ENCODE data around the gene LHFPL3.

The LHFPL3 gene

DNA sequence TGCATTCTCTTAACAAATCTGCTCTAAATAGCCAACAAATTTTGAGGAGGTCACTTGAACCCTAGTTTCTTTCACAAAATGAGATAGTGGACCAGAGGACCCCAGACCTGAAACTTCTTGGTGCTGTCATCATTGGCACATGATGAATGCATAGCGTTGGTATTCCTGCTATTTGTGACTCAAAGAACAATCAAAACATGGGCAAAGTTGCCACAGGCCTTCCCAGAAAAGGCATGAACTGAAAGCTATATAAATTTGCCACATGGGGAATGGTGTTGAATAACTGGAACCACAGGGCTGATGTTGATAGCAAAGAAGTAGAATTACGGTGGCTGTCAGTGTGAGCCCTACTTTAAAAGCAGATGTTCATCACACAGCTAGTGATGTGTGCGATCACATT lies 465.8 kb downstream of the LHFPL3 start:
- TF ChIP-seq, protein P1, sequence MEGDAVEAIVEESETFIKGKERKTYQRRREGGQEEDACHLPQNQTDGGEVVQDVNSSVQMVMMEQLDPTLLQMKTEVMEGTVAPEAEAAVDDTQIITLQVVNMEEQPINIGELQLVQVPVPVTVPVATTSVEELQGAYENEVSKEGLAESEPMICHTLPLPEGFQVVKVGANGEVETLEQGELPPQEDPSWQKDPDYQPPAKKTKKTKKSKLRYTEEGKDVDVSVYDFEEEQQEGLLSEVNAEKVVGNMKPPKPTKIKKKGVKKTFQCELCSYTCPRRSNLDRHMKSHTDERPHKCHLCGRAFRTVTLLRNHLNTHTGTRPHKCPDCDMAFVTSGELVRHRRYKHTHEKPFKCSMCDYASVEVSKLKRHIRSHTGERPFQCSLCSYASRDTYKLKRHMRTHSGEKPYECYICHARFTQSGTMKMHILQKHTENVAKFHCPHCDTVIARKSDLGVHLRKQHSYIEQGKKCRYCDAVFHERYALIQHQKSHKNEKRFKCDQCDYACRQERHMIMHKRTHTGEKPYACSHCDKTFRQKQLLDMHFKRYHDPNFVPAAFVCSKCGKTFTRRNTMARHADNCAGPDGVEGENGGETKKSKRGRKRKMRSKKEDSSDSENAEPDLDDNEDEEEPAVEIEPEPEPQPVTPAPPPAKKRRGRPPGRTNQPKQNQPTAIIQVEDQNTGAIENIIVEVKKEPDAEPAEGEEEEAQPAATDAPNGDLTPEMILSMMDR (conservative IDR thresholded peaks at IDR 0.05), result no peak
- no peak for TF ChIP-seq ZFX (IDR thresholded peaks at IDR 0.05)
- no peak overlapping the region for H3K27ac ChIP-seq

DNA sequence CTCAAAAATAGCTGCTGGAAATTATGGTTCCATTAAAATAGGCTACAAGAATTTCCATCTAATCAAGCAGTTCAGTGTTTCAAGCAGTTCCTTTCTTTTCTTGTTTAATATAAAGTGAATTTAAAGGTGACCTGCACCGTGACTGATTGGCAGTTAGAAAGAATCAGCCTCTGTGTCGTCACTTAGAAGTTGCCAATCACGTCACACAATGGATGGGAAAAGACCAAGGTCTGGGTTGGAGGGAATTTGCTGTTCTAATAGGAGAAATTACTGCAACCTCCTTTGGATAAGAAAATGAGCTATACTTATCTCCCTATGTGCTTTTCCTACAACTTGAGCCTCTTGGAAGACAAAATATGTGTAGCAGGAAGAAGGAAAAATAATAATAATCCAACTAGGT lies 466.2 kb downstream of the LHFPL3 start:
- no peak overlapping the region for H3K27ac ChIP-seq
- TF ChIP-seq ZFX (IDR thresholded peaks at IDR 0.05), result no peak
- TF ChIP-seq, protein P1 (conservative IDR thresholded peaks at IDR 0.05), result no peak

DNA sequence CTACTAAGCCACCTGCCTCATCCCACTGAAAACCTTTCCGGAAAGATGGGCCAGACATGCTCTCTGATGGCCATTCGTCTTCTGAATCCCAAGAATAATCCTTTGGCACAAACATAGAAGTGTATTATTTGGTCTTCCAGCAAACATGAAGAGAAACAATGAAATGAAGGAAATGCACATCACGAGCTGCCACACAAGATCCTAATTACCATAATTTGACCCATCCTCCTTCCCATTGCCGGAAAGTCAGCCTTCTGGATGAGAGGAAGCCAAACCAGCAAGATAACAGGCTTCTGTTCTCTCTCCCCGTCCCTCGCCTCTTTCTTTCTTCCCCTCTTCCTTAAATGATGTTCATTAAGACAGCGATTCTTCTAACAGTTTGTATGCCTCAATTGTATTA lies 466.7 kb downstream of the LHFPL3 start:
- H3K27ac ChIP-seq, result no peak overlapping the region
- TF ChIP-seq, protein P1 (conservative IDR thresholded peaks at IDR 0.05), result no peak
- no peak for TF ChIP-seq ZFX (IDR thresholded peaks at IDR 0.05)

DNA sequence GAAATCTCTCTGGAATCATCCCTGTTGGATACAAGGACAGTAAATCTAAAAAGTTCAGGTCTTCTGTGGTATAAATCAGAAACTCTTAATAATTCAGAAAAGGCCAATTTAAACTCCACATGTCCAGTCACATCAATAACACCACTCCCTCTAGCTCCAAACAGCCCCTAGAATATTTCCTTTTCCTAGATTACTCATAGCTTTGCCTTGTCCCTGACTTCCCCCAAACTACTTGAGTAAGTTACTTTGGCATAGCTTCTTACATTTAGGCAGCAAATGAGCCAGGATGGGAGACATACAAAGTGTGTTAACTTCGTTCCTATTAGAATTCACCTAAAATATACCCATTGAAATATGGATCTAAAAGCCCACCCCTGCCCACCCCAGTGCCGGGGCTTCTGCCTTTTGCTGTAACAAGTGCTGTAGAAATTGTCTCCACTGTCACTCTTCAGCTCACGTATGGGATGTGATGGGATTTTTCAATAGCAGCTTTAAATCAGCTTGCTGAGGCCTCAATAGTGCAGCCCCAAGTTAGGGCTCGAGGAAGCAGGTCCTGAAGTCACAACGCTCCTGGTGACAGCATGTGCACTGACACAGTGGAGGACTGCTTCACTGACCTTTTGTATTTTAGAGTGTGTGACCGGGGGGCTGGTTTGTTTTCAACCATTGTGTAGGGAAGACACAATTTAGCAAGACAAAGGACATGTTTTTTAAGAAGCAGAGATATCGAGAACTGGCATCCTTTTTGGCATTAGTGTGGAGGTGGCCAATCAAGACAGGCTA lies 467.4 kb downstream of the LHFPL3 start:
- TF ChIP-seq, protein P1 (conservative IDR thresholded peaks at IDR 0.05), result no peak
- no peak for TF ChIP-seq ZFX (IDR thresholded peaks at IDR 0.05)
- H3K27ac ChIP-seq, result no peak overlapping the region

DNA sequence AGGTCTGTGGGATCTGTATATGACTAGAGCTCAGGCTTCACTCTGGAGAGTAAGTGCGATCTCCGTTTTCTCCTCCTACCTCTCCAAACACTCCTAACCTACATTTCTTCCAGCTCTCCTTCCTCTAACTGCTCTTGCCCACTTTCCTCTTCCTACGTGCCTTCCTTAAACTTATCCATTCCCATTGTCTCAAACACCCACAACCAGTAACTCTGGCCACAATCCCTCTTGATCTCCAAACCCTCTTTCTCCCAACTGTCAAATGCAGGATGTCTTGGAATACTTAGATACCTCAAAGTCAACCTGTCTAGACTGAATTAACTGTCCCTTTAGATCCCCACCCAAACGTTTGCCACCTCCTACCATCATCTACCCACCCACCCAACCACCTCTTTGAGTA lies 471.9 kb downstream of the LHFPL3 start:
- no peak overlapping the region for H3K27ac ChIP-seq
- TF ChIP-seq ZFX (IDR thresholded peaks at IDR 0.05), result no peak
- TF ChIP-seq, protein P1 (conservative IDR thresholded peaks at IDR 0.05), result no peak

DNA sequence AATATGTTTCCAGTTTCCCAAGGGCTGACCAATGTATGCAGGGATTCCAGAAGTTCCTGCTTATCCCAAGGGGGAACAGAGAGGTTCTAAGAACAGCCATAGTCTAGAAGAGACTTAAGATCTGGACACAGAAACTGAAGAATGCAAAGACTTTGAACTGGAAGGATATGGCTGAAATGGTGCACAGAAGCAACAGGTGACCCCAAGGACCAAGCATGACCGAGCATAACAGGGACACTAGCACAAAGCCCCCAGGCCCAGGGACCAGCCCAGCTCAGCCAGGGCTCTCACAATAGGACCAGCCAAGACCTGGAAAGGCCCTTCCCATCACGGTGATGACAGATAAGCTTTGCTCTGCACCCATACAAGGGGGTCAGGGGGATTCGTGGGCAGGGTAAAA lies 472.6 kb downstream of the LHFPL3 start:
- no peak overlapping the region for H3K27ac ChIP-seq
- no peak for TF ChIP-seq ZFX (IDR thresholded peaks at IDR 0.05)
- TF ChIP-seq, protein P1 (conservative IDR thresholded peaks at IDR 0.05), result no peak

DNA sequence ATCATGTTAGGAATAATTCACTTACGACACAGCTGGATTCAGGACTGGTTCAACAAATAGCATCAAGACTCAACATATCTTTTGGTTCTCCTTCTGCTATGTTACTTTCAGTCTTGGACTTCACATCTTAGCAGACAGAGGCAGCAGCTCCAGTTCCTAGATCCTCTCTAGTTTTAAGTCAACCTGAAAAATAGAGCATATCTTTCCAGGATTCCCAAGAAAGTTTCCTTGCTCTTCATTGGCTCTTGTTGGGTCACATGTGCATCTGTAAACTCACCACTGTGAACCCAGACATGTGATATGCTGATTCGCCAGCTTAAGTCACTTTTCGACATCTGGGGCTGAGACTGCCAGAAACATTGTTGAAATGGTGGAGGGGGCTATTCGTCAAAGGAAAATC lies 475.5 kb downstream of the LHFPL3 start:
- TF ChIP-seq, protein P1 (conservative IDR thresholded peaks at IDR 0.05), result no peak
- no peak for TF ChIP-seq ZFX (IDR thresholded peaks at IDR 0.05)
- H3K27ac ChIP-seq, result no peak overlapping the region

Measured in C4-2B (cell line).